ENCODE measurements around the gene HSBP1L1. TPM values are rescaled to one million over a fixed set of nuclear protein-coding genes. Genes with fewer than 3 reads are reported as not detected.

Gene HSBP1L1
- total RNA-seq, 1 donor from 2014 or later: 44.7 TPM

- no peak overlapping the region for H3K4me3 ChIP-seq (ENCODE audit: low read depth, low read length)
- TF ChIP-seq CTCF (conservative IDR thresholded peaks at IDR 0.05; ENCODE audit: low read depth, low read length): no peak
- DNase-seq (ENCODE audit: low read depth): no peak
Observed at GRCh38 chr18:79932907-79933306, 31.5 kb upstream of the HSBP1L1 start.

GRCh38 chr18:79933765-79934164, 30.7 kb upstream of the HSBP1L1 start:
- TF ChIP-seq CTCF (conservative IDR thresholded peaks at IDR 0.05; ENCODE audit: low read depth, low read length): no peak
- no peak for DNase-seq (ENCODE audit: low read depth)
- no peak overlapping the region for H3K4me3 ChIP-seq (ENCODE audit: low read depth, low read length)

- H3K4me3 ChIP-seq (ENCODE audit: low read depth, low read length): no peak overlapping the region
- no peak for TF ChIP-seq CTCF (conservative IDR thresholded peaks at IDR 0.05; ENCODE audit: low read depth, low read length)
- DNase-seq (ENCODE audit: low read depth): no peak
Observed at GRCh38 chr18:79934311-79935097, 29.9 kb upstream of the HSBP1L1 start.

GRCh38 chr18:79935098-79935480, 29.4 kb upstream of the HSBP1L1 start:
- TF ChIP-seq CTCF (conservative IDR thresholded peaks at IDR 0.05; ENCODE audit: low read depth, low read length): no peak
- H3K4me3 ChIP-seq (ENCODE audit: low read depth, low read length): no peak overlapping the region
- DNase-seq (ENCODE audit: low read depth): no peak

- H3K4me3 ChIP-seq (ENCODE audit: low read depth, low read length): no peak overlapping the region
- no peak for TF ChIP-seq CTCF (conservative IDR thresholded peaks at IDR 0.05; ENCODE audit: low read depth, low read length)
- DNase-seq (ENCODE audit: low read depth): no peak
Observed at GRCh38 chr18:79935499-79935898, 28.9 kb upstream of the HSBP1L1 start.

- no peak for TF ChIP-seq CTCF (conservative IDR thresholded peaks at IDR 0.05; ENCODE audit: low read depth, low read length)
- no peak for DNase-seq (ENCODE audit: low read depth)
- H3K4me3 ChIP-seq (ENCODE audit: low read depth, low read length): no peak overlapping the region
Observed at GRCh38 chr18:79935925-79936324, 28.5 kb upstream of the HSBP1L1 start.

GRCh38 chr18:79936641-79937040, 27.8 kb upstream of the HSBP1L1 start:
- no peak overlapping the region for H3K4me3 ChIP-seq (ENCODE audit: low read depth, low read length)
- DNase-seq (ENCODE audit: low read depth): no peak
- no peak for TF ChIP-seq CTCF (conservative IDR thresholded peaks at IDR 0.05; ENCODE audit: low read depth, low read length)
